Activated naive CD4-positive, alpha-beta T cell treated with anti-CD3 and anti-CD28 coated beads, Interleukin-2, amount 50 U/mL, for 24 hours (primary cell): ENCODE data around the gene PRPS1.
"Not testable (repeated sequence)": the region's sequence is repeated elsewhere in the genome, so short reads cannot be mapped to it uniquely, and the experiment has no call there.

Experiments
- H3K27ac Mint-ChIP-seq: one replicate; pipeline ENCODE4 v1.8.0; 2021; ENCODE audit warnings: mild to moderate bottlenecking, mixed read lengths
- H3K27me3 Mint-ChIP-seq: one replicate; pipeline ENCODE4 v1.8.0; 2021; ENCODE audit warnings: mixed read lengths
- H3K36me3 Mint-ChIP-seq: one replicate; pipeline ENCODE4 v1.8.0; 2021; ENCODE audit warnings: mixed read lengths
- H3K4me1 Mint-ChIP-seq: one replicate; pipeline ENCODE4 v1.8.0; 2021; ENCODE audit warnings: mixed read lengths
- H3K4me3 Mint-ChIP-seq: one replicate; pipeline ENCODE4 v1.8.0; 2021; ENCODE audit warnings: mild to moderate bottlenecking, mixed read lengths
- H3K9me3 Mint-ChIP-seq: one replicate; pipeline ENCODE4 v1.8.0; 2021; ENCODE audit warnings: mixed read lengths

PRPS1 gene

DNA sequence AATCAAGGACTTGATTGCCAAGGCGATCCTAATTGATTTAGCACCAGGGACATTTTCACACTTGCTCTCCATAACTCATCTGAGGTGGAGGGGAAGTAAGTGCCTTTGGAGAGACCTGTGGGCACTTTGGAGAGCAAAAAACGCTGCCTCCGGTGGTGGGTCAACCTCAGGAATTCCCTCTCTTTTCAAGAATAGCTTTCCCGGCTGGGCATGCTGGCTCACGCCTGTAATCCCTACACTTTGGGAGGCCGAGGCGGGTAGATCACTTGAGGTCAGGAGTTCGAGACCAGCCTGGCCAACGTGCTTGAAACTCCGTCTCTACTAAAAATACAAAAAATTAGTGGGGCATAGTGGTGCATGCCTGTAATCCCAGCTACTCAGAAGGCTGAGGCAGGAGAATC lies 49.2 kb downstream of the PRPS1 start:
- peak overlapping the region; percentile 91 for H3K4me3 Mint-ChIP-seq
- peak overlapping the region; percentile 98 for H3K27ac Mint-ChIP-seq
- no peaks in the 10 kb centered on the region for H3K27me3 Mint-ChIP-seq
- no peaks in the 10 kb centered on the region for H3K36me3 Mint-ChIP-seq
- H3K4me1 Mint-ChIP-seq: peaks cover 67% of the 10 kb centered on the region
- no peaks in the 10 kb centered on the region for H3K9me3 Mint-ChIP-seq

DNA sequence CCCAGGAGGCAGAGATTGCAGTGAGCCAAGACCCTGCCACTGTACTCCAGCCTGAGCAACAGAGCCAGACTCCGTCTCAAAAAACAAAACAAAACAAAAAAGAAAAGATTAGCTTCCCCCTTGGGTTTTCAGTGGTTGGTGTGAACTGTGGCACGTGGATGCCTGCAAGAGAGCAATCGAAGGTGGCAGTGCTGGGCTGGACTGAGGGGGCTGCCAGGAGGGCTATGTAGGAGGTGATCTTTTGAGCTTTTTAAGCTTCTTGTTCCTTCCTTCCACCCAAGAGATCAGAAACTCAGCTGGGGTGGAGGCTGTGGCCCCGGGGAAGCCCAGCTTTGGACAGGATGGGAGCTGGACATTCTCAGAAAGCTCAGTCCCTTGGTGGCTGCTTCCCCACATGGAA lies 49.6 kb downstream of the PRPS1 start:
- H3K27me3 Mint-ChIP-seq: no peaks in the 10 kb centered on the region
- H3K36me3 Mint-ChIP-seq: no peaks in the 10 kb centered on the region
- H3K9me3 Mint-ChIP-seq: no peaks in the 10 kb centered on the region
- peaks cover 65% of the 10 kb centered on the region for H3K4me1 Mint-ChIP-seq
- H3K4me3 Mint-ChIP-seq: peak overlapping the region; percentile 91
- peak overlapping the region; percentile 98 for H3K27ac Mint-ChIP-seq

DNA sequence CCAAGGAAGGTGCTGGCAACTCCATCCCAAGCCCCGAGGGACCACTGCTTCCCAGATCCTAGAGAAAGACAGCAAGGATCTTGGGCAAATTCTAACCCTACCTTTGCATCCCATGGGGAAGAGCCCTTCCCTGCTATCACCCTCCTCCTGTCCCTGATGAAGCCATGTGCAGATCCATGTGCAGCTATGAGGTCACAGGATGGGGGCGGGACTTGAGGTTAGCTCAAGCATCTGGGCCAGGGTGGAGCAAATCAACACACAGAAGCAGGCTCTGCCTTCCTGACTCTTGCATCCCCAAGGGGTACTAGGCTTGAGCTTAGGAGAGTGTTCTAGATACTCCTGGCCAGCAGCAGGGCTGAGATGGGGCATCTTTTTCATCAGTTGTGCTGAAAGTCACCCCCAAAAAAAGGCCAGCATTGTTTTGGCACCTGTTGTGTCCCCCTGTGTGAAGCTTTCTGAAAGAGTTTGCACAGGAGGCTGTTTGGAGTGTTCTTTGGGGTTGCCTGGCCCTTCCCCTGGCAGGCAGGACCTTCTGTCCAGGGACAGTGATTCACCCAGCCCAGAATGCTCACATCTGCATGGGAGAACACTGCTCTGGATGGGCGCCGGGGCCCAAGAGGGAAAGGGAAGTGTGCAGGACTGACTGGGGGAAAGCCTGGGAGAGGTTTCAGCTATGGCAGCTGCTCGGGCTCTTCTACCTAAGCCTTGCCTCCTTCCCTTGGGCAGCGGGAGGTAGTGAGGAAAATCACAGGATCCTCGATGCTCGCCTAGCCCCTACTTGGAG lies 50.8 kb downstream of the PRPS1 start:
- H3K36me3 Mint-ChIP-seq: no peaks in the 10 kb centered on the region
- H3K27ac Mint-ChIP-seq: peak overlapping the region; percentile 80
- H3K9me3 Mint-ChIP-seq: no peaks in the 10 kb centered on the region
- H3K4me1 Mint-ChIP-seq: peaks cover 69% of the 10 kb centered on the region
- H3K4me3 Mint-ChIP-seq: no peak overlapping the region
- no peaks in the 10 kb centered on the region for H3K27me3 Mint-ChIP-seq

DNA sequence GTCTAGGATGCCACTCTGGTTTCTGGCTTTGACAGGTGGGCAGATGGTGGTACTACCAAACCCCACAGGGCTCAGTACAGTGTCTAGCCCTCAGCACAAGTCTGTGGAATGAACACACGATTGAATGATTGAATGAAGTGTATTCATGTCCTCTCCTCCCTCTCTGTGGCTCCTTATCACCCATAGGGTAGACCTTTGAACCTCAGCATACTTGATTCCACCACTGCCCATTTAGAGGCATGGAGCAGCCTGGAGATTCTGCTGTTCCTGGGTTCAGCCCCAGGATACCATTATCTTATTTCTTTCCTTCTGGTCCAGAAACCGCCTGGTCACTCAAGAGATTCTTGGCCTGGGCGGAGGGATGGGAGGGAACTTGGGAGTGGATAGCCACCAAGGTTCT lies 53.9 kb downstream of the PRPS1 start:
- no peaks in the 10 kb centered on the region for H3K27me3 Mint-ChIP-seq
- H3K4me3 Mint-ChIP-seq: no peak overlapping the region
- peaks cover 66% of the 10 kb centered on the region for H3K4me1 Mint-ChIP-seq
- no peaks in the 10 kb centered on the region for H3K9me3 Mint-ChIP-seq
- no peaks in the 10 kb centered on the region for H3K36me3 Mint-ChIP-seq
- H3K27ac Mint-ChIP-seq: no peak overlapping the region

DNA sequence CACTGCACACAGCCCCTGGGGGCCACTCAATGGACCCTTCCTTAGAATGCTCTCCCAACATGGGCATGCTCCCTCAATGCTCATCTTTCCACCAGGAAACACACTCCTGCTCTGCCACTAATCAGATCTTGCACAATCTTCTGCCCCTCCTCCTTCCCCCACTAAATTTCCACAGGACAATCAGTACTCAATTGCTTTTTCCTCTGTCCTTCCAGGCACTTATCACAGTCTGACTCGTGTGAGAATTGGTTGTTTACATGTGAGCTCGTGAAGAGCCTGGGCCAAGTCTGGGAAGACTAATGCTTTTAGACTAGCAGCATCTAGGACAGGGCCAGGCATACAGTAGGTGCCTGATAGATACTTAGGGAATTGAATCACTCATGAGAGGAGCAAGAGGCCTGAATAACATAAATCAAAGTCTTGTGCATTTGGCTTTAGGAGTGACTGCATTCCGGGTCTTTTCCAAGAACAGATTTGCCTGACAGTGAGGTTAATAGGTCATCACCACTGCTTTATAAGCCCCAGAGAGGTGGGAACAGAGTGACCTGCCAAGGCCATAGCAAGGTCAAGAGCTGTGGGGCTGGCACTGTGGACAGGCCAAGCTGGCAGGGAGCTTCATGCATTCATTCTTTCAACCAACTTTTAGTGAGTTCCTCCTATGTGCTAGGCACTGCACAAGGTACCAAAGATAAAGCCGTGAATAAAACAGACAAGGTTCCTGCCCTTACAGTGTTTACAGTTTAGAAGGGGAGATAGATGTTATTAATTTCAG lies 55.0 kb downstream of the PRPS1 start:
- Mint-ChIP-seq H3K27me3 (no peaks in the 10 kb centered on the region), H3K9me3 (no peaks in the 10 kb centered on the region), H3K4me1 (peaks cover 58% of the 10 kb centered on the region), H3K27ac (no peak overlapping the region), H3K36me3 (no peaks in the 10 kb centered on the region), H3K4me3 (no peak overlapping the region)

DNA sequence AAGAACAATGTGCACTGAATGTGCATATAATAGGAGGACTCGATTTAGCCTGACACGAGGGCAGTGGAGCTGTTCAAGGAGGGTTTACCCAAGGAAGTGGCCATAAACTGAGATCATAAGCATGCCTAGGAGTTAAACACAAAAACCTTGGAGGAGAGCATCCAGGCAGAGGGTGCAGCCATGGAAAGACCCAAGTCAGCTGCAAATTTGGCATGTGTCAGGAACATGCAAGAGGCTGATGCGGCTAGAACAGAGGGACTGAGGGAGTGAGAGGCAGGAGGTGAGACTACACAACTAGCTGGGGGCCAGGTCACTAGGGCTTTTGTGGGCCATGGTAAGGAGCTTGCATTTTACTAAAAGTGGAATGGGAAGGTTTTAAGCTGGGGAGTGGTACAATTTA lies 55.6 kb downstream of the PRPS1 start:
- H3K4me1 Mint-ChIP-seq: peaks cover 52% of the 10 kb centered on the region
- no peaks in the 10 kb centered on the region for H3K36me3 Mint-ChIP-seq
- H3K27me3 Mint-ChIP-seq: no peaks in the 10 kb centered on the region
- no peak overlapping the region for H3K27ac Mint-ChIP-seq
- no peaks in the 10 kb centered on the region for H3K9me3 Mint-ChIP-seq
- H3K4me3 Mint-ChIP-seq: no peak overlapping the region

DNA sequence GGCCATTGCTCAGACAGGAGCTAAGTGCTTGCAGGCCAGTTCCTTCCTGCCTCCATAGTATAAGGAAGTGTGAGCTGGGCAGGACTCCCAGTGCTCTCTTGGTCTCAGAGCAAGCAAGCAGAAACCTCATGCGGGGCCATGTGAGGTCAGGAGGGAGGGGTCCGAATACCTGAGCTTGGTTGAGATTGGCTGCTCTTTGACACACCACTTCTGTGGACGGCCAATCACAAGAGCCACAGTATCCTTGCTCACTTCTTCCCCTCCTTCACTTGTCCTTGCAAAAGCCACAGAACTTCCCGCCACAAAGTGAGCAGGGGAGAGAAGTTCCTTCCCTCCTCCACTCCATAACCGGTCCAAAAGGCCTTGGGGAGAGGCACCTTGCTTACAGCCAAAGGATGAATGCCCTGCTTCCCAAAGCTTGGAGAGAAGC lies 56.7 kb downstream of the PRPS1 start:
- H3K4me1 Mint-ChIP-seq: peaks cover 46% of the 10 kb centered on the region
- no peak overlapping the region for H3K4me3 Mint-ChIP-seq
- no peaks in the 10 kb centered on the region for H3K27me3 Mint-ChIP-seq
- H3K36me3 Mint-ChIP-seq: no peaks in the 10 kb centered on the region
- no peaks in the 10 kb centered on the region for H3K9me3 Mint-ChIP-seq
- no peak overlapping the region for H3K27ac Mint-ChIP-seq

DNA sequence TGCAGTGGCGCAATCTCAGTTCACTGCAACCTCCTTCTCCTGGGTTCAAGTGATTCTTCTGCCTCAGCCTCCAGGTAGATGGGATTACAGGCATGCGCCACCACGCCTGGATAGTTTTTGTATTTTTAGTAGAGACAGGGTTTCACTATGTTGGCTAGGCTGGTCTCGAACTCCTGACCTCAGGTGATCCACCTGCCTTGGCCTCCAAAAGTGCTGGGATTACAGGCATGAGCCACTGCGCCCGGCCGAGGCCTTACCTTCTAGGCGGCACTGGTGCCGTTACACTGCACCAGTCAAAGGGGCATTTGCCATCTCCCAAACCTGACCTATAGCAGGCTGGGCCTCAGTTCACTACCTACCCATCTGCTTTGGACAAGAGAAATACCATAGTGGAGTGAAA lies 57.3 kb downstream of the PRPS1 start:
- H3K4me1 Mint-ChIP-seq: peaks cover 40% of the 10 kb centered on the region
- not testable (repeated sequence) for H3K9me3 Mint-ChIP-seq, H3K4me3 Mint-ChIP-seq, H3K27me3 Mint-ChIP-seq, H3K27ac Mint-ChIP-seq, H3K36me3 Mint-ChIP-seq

DNA sequence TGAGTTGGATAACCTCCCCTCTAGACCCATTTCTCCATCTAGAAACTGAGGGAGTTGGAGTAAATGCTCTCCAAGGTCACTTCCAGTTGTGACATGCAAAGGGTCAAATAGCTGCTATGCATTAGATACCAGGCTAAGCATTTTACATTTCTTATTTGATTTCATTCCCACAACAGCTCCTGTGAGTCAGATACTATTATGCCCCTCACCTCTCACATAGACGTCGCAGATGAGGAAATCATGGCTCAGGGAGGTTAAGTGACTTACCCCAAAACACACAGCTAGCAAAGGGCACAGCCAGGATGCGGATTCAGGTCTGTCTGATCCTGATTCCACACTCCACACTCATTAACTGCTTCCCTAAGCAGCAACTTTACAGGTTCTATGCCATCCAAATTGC lies 57.7 kb downstream of the PRPS1 start:
- Mint-ChIP-seq H3K4me3 (no peak overlapping the region), H3K4me1 (peaks cover 36% of the 10 kb centered on the region), H3K9me3 (no peaks in the 10 kb centered on the region), H3K36me3 (no peaks in the 10 kb centered on the region), H3K27me3 (no peaks in the 10 kb centered on the region), H3K27ac (no peak overlapping the region)

DNA sequence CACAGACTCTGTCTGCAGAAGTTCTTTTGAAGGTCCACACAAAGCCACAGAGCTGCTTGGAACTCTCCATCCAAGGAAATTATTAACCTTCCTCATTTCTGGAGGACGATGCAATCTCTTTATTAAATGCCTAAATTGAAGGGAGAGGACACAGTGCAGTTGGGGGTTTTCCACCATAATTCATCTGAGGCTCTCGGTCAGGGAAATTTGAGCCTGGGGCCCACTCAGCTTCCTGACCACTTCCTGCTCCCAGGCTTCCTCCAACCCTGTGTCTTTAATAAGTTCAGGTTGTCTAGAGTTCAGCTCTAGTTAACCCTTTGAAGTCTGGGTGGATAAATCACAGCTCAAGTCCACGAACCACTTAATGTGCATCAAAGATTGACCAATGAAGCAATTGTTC lies 58.5 kb downstream of the PRPS1 start:
- H3K4me3 Mint-ChIP-seq: no peak overlapping the region
- no peaks in the 10 kb centered on the region for H3K27me3 Mint-ChIP-seq
- peaks cover 34% of the 10 kb centered on the region for H3K4me1 Mint-ChIP-seq
- no peaks in the 10 kb centered on the region for H3K9me3 Mint-ChIP-seq
- no peak overlapping the region for H3K27ac Mint-ChIP-seq
- H3K36me3 Mint-ChIP-seq: no peaks in the 10 kb centered on the region

DNA sequence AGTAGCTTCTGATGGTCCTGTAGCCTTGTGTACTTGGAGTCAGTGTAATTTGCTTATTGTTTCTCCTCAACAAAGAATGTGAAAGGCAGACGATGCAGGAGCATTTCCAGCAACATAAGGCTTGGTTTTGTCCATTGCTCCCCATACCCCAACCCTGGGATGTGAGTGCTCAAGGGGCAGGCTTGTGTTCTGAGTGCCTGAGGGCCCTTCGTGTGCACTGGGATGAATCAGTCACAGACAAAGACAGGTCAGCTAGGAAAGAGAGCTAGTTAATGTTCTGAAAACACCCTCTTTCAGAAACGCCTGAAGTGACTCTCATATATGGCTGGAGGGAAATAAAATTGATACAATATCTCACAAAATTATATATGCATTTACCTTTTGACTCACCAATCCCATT lies 59.1 kb downstream of the PRPS1 start:
- Mint-ChIP-seq H3K27me3 (no peaks in the 10 kb centered on the region), H3K4me3 (no peak overlapping the region), H3K9me3 (no peaks in the 10 kb centered on the region), H3K27ac (no peak overlapping the region), H3K4me1 (peaks cover 34% of the 10 kb centered on the region), H3K36me3 (no peaks in the 10 kb centered on the region)

DNA sequence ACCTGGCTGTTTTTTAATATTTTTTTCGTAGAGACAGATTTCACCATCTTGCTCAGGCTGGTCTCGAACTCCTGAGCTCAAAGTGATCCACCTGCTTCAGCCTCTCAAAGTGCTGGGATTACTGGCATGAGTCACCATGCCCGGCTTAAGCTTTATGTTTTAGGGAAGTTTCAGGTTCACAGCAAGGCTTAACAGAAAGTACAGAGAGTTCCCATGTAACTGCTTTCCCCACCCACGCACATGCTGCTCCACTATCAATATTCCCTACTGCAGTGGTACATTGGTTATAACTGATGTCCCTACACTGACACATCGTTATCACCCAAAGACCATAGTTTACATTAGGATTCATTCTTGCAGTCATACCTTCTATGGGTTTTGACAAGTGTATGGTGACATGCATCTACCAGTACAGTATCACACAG lies 62.7 kb downstream of the PRPS1 start:
- no peaks in the 10 kb centered on the region for H3K27me3 Mint-ChIP-seq
- H3K9me3 Mint-ChIP-seq: no peaks in the 10 kb centered on the region
- H3K4me1 Mint-ChIP-seq: peaks cover 15% of the 10 kb centered on the region
- no peak overlapping the region for H3K4me3 Mint-ChIP-seq
- H3K36me3 Mint-ChIP-seq: no peaks in the 10 kb centered on the region
- H3K27ac Mint-ChIP-seq: no peak overlapping the region

DNA sequence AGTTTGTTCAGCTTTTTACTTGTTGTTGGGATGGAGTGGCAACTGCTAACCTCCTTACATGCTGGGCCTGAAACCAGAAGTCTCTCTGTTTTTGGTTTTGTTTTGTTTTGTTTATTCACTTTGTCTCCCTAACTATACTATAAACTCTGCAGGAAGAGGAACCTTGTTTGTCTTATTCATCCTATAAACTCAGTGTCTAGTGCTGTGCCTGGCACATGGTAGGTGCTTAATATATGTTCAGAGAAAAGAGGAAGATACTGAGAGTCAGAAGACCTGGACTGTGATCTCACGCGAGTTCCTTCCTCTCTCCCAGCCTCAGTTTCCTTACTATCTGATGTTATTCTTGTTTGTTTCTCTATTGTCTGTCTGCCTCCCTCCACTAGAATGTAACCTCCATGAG lies 71.3 kb downstream of the PRPS1 start:
- no peak overlapping the region for H3K27ac Mint-ChIP-seq
- H3K9me3 Mint-ChIP-seq: no peaks in the 10 kb centered on the region

DNA sequence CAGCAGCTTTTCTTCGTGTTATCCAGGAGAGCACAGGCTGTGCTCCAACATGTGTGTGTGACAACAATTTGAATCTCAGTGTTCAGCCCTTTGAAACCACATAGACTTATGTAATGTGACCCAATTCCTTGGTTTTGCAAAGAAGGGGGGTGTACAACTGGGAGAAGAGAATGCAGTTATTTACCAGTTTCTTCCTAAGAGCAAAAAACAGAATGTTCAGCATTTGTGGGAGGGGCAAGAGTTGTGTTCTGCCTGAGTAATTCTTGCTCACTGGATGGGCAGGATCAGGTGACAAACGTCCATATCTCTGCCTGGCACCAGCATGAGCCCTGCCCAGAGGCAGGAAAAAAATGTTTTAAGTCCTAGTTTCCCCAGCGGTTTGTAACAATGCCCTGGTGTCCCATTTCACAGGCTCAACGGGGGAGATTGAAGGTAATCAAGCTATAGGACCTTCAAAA lies 72.0 kb downstream of the PRPS1 start:
- no peak overlapping the region for H3K27ac Mint-ChIP-seq
- no peak overlapping the region for H3K4me3 Mint-ChIP-seq
- H3K9me3 Mint-ChIP-seq: no peaks in the 10 kb centered on the region
- H3K36me3 Mint-ChIP-seq: no peaks in the 10 kb centered on the region
- H3K4me1 Mint-ChIP-seq: peaks cover 18% of the 10 kb centered on the region
- no peaks in the 10 kb centered on the region for H3K27me3 Mint-ChIP-seq

More for the DNA sequence above, 71.3 kb downstream of the PRPS1 start:
- H3K4me1 Mint-ChIP-seq: peaks cover 18% of the 10 kb centered on the region
- no peak overlapping the region for H3K4me3 Mint-ChIP-seq
- no peaks in the 10 kb centered on the region for H3K27me3 Mint-ChIP-seq
- H3K36me3 Mint-ChIP-seq: no peaks in the 10 kb centered on the region
